Limb (tissue), 2 donors: Measurements from ENCODE around the gene DCP2.
"Not testable (repeated sequence)": the region's sequence is repeated elsewhere in the genome, so short reads cannot be mapped to it uniquely, and the experiment has no call there.

Source experiments
- DNase-seq, 2 donors: peaks; one replicate each; pipeline ENCODE4 v3.0.0-alpha.2; 2016; ENCODE audit errors: extremely low spot score in 2 of 2

The DCP2 gene

DNA sequence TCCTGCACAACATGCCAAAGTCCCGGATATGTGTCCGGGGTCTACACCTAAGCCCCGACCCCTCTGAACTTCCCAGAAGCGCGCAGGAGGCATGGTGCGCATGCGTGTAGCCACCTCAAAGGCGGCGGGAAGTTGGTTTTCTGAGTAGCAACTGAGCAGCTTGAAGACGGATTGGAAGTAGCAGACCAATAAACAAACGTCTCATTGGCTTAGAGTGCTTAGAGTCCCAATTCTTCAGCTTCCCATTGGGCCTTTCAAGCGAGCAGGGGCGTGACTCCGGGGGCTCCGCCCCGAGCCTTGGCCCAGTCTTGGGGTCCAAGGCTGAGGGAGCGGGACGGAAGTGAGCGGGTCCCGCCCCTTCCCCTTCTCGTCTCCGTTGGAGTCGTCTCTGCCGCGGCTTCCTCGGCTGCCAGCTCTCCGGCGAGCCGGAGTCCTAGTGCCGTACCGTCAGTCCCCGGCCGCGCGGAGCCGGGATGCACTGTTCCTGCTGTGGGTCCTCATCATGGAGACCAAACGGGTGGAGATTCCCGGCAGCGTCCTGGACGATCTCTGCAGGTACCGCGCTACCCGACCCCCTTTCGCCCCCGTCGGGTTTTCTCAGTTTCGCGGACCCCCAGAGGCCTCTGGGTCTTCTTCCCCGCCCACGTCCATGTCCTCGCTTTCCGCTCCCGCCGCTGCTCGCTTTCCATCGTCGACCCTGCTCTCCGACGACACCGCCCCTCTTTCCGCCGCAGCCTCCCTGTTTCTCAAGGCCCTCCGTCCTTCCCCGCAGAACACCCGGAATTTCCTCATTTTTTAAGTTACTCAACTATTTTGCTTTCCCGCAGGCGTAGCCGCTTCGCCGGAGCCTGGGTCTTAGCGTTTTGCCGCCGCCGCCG, at the start of gene DCP2:
DCP2 (plus strand) TSS at position 367 of the 878 bp plus-strand sequence; CDS start at position 503, 136 bp downstream.
- peak; percentile 94 to 99 for DNase-seq

DNA sequence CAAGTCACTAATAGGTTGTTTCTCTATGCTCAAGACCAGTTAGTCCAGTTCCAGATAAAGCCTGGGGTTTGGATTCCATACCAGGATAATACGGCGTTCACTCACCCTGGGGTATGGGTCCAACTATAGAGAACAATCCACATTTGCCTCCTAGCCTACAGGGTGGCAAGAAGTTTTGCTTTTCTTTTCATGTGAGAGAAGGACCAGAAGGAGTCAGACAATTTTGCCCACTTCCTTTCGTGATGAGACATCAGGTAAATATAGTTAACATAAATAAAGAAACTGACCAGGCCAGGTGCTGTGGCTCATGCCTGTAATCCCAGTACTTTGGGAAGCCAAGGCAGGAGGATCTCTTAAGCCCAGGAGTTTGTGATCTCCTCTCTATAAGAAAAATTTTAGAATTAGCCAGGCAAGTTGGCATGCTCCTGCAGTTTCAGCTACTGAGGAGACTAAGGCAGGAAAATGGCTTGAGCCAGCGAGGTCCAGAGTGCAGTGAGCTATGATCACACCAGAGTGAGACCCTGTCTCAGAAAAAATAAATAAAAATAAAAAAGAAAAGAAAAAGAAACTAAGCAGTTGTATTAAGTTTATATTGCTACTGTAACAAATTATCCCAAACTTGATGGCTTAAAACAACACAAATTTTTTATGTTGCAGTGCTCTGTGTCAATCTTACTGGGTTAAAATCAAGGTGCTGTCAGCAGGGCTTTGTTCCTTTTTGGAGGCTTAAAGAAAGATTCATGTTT, 47.1 kb upstream of the DCP2 start:
- no peak for DNase-seq

DNA sequence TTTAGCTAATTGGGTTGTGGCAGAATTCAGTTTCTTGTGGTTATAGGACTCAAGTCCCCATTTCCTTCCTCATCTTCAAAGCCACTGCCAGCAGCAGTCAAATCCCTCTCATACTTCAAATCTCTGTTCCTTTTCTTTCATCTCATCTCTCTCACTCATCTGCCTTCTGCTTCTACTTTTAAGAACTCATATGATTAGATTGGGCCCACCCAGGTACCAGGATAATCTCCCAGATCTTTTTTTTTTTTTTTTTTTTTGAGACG, 46.6 kb upstream of the DCP2 start:
- DNase-seq: no peak

DNA sequence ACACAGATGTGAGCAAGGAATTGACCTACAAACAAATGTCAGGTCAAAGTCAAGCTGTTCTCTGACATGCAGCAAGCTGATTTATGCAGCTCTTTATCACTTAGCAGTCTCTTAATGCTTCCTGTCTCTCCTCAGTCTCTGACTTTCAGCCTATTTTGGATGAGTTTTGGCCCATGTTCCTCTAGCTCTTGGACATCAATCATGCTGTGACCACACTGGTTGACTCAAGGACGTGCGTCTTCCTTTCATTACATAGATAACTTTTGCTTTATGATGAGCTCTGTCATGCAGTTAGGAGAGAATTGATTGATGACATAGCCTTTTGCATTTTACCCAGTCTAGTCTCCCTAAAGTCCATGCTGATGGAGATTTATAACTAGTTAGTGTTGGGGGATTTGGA, 45.1 kb upstream of the DCP2 start:
- DNase-seq: no peak

DNA sequence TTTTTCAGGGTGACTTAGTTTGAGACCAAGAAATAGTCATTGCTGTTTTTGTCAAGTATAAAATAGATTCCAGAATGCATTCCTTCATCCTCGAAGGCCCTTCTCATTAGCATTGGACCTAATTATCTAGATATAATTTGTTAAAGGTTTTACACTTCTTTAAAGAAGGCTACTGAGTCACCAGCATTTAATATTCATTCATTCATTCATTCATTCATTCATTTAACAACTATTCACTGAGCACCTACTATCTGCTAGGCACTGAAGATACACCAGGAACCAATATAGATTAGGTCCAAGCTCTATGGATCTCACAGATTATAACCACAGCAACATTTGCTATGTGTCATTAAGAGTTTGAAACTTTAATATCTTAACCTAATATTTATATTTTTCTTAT, 43.5 kb upstream of the DCP2 start:
- DNase-seq: no peak

DNA sequence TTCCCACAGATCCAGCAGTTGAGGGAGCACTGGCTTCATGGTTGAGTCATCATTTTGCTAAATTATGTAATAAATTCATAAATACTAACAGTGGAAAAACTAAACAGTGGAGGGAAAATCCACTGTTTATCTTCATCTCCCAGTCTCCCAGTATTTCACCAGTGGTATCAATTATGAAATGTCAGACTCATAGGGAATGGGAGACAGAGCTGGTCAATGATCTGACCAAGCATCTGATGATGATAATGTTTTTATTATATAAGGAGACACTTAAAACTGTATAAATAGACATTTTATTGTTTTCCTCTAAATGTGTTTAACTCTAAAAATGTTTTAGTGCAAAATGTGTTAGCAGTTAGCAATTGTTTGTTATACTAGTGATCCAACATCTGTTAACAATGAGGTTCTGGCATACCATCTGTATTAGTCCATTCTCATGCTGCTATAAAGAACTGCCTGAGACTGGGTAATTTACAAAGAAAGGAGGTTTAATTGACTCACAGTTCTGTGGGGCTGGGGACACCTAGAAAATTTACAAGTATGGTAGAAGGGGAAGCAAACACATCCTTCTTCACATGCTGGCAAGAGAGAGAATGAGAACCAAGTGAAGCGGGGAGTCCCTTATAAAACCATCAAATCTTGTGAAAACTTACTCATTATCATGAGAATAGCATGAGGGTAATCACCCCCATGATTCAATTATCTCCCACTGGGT, 42.8 kb upstream of the DCP2 start:
- DNase-seq: peak in 1 of 2 donors; percentile 30

DNA sequence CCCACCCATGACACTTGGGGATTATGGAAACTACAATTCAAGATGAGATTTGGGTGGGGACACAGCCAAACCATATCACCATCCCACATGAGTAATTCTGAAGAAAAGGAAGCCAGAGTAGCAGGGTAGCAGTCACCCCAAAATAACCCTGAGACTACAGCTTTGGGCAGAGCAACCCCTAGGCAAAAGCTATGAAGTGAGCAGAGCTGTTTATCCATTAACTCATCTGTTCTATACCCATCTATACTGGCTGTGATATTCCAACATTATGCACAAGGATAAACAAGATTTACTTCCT, 42.3 kb upstream of the DCP2 start:
- no peak for DNase-seq

DNA sequence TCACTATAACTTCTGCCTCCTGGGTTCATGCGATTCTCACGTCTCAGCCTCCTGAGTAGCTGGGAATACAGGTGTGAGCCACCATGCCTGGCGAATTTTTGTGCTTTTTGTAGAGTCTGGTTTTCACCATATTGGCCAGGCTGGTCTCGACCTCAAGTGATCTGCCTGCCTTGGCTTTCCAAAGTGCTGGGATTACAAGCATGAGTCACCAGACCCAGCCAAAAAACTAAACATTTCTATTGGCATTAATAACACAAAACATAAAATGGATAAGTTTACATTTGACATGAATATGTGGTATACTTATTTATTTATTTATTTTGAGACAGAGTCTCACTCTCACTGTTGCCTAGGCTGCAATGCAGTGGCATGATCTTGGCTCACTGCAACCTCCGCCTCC, 40.9 kb upstream of the DCP2 start:
- no peak for DNase-seq

DNA sequence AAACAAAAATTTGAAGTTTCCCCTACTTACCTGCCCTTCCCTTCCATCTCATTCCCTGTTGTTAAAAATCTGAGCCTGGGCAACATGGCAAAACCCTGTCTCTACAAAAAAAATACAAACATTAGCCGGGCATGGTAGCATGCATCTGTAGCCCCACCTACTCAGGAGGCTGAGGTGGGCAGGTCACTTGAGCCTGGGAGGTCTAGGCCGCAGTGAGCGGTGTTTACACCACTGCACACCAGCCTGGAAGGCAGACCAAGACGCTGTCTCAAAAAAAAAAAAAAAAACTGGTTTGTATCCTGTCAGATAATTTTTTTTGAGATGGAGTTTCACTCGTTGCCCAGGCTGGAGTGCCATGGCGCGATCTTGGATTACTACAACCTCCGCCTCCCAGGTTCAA, 38.3 kb upstream of the DCP2 start:
- no peak for DNase-seq

DNA sequence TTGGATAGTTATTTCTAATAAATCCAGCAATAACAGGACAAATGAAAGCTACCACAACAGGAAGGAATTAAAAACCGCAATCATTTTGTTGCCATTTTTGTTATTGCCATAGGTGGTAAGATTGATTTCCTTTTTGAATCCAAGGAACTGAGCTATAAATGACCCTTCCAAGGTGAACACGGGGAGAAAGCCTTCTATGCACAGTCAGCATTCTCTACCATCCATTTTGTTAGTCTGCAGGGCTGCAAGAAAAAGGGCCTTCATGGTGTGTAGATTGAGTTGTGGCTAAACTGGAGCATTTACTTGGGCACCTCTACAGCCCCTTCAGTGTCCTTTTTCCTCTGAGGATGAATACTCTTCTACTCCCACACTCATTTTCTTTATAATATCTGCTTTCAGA, 35.9 kb upstream of the DCP2 start:
- DNase-seq: no peak

DNA sequence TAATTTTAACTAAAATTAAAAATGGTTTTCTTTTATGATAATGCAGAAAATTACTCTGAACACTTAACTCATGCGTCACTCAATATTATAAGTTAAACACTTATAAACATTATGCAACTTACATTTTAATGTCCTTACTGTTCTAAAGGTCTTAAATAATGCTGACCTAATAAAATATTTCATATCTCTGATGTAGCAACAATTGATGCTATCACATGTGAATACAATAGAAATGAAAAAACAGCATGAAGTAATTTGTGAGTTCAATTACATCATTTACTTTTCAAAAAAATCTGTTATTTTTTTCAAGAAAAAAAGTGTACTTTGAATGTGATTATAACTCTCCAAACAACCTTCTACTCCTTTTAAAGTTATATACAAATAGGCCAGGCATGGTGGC, 28.1 kb upstream of the DCP2 start:
- no peak for DNase-seq

DNA sequence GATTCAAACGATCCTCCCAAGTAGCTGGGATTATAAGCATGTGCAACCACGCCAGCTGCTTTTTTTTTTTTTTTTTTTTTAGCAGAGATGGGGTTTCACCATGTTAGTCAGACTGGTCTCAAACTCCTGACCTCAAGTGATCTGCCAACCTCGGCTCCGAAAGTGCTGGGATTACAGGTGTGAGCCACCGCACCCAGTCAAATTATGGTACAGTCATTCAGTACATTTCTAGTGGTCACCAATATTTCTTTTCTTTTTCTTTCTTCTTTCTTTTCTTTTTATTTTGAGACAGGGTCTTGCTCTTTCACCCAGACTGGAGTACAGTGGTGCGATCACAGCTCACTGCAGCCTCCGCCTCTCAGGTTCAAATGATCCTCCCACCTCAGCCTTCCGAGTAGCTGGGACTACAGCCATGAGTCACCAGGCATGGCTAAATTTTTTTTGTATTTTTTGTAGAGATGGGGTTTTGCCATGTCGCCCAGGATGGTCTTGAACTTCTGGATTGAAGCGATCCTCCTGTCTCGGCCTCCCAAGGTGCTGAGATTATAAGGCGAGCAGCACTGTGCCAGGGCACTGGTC, 25.4 kb upstream of the DCP2 start:
- DNase-seq: no peak

DNA sequence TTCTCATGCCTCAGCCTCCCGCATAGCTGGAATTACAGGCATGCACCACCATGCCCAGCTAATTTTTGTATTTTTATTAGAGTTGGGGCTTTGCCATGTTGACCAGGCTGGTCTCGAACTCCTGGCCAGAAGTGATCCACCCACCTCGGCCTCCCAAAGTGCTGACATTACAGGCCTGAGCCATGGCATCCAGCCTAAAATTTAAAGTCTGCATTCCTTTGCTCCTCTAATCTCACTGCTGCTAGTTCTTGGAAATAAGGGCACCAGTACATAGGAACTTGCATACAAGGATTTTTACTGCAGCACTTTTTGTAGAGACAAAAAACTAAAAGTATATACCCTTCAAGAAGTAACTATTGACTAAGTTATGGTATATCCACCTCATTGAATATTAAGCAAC, 20.0 kb upstream of the DCP2 start:
- DNase-seq: no peak

DNA sequence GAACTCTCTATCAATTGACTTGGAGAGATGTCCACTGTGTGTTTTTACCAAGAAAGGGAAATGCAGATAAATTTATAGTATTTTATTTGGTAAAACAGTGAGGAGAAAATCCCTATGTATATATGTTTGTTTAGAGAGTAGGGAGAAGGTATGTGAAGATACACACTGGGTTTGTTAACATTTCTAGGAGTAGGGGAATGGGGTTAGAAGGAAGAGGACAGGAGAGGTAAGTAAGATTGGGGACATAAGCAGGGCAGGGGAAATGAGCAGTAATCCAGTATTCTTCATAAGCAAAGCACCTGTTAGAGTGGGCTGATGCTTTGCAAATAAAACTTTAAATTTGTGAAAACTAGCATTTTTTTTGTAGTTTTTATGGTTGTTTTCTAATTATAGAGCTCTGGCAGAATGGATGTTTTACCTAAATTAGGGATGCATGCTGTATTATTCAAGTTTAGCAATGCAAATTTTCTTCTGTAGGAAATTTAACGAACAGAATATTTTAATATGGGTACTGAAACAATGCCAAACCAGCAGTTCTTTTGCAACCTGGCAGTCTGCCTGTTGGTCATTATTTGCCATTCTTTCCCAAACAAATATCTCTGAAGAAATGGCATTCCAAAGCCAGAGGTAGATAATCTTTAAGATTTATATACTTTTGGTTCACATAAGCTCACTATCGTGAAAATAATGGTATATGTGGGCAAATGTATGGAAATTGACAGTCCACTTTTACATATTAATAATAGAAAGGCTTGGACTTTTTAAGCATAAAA, 19.4 kb upstream of the DCP2 start:
- no peak for DNase-seq

DNA sequence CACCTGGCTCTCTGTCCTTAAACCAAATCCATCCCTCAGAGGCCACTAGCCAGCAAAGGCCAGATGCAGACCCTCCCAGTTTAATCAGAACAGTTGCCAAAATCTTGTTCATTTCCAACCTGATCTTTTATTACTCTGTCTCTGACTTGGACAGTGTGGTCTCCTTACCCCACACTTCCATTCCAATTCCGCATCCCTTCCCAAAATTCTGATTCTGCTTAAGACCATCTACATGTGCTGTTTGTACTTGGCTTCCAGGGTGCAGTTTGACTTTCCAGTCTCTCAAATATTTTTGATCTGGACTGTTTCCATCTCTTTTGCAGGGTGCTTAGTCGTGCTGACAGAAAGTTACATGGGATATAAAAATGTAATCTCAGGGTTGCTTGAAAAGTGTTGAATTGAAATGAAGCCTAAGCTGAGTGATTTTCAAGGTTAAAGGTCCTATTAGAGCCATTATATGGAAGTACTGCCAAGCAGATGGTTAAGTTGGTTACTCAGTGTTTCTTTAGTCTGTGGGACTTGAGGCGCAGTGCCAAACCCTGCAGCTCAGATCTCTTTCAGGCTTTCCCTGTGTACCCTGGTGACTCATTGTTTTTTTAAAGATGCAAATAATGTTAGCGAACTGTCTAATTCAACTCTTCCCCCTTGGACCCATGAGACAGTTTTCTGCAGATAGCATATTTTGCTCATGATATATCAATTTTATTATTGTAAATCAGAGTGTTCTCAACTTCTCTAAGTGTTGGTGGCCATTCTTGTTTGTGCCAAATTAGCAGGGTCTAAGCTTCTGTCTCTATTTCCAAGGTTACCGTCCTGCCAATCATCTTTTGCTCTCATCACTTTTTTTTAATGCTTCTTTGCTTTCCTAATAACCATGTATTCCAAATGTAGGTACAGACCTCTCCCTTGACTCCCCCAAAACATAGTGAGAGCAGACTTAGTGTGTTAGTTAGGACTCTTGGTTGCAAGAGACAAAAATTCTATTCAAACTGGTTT, 18.2 kb upstream of the DCP2 start:
- peak in 1 of 2 donors; percentile 70 for DNase-seq

DNA sequence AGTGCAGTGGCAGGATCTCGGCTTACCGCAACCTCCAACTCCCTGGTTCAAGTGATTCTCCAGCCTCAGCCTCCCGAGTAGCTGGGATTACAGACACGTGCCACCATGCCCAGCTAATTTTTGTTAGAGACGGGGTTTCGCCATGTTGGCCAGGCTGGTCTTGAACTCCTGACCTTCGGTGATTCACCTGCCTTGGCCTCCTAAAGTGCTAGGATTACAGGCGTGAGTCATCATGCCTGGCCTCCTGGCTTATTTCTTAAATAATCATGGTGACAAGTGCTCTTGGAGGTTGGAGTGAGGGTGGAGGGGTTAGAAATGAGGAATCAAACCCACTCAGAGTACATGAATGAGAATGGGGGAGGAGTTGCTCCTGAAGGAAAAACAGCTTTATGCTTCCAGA, 16.7 kb upstream of the DCP2 start:
- DNase-seq: not testable (repeated sequence)

DNA sequence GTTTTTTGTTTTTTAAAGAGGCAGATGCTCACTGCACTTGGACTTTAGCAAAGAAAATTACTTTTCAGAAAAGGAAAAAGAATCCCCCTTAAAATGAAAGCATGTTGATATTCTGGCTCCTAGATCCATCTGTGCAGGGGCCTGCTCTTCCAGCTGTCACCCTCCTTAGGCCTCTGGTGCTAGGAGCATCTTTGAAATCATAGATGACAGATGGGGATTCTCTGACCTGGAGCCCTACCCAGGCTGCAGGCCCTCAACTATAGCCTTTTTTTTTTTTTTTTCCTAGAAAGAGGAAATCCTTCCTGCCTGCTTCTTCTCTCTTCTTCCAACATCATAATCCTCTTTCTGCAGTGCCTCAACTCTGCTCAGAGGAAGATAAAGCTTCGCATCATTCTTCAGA, 16.3 kb upstream of the DCP2 start:
- DNase-seq: no peak

DNA sequence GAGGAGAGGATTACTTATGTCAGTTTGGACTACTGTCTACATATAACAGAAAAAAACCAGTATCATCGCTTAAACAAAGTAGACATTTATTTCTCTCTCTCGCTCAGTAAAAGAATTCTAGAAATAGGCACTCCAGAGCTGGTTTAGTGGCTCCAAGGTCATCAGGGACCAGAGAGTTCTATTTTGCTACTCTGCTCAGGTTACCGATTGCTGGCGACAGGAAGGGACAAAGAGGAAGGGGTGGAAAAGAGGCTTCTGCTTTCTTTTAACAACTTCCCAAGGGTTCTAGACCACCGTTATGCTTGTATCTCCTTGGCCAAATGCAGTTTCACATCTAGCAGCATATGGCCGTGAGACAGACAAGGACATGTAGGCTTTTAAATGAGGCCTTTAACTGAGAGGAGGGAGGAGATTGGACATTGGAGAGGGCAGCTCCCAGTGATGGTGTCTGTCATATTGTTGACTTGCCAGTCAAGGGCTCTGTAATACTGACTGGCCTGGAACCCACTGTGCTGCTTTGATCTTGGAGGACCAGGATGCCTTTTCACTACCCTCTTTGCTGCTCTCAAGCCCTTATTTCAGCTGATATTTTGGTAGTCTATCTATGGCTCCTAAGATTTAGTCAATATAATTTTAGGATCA, 15.6 kb upstream of the DCP2 start:
- DNase-seq: no peak

DNA sequence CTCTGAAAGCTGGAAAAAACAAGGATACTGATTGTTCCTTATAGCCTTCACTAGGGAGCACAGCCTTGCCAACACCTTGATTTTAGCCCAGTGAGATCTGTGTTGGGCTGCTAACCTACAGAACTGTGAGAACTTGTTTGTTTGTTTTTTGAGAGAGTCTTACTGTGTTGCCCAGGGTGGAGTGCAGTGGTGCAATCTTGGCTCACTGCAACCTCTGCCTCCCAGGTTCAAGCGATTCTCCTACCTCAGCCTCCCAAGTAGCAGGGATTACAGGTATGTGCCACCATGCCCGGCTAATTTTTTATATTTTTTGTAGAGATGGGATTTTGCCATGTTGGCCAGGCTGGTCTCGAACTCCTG, 13.2 kb upstream of the DCP2 start:
- DNase-seq: not testable (repeated sequence)

DNA sequence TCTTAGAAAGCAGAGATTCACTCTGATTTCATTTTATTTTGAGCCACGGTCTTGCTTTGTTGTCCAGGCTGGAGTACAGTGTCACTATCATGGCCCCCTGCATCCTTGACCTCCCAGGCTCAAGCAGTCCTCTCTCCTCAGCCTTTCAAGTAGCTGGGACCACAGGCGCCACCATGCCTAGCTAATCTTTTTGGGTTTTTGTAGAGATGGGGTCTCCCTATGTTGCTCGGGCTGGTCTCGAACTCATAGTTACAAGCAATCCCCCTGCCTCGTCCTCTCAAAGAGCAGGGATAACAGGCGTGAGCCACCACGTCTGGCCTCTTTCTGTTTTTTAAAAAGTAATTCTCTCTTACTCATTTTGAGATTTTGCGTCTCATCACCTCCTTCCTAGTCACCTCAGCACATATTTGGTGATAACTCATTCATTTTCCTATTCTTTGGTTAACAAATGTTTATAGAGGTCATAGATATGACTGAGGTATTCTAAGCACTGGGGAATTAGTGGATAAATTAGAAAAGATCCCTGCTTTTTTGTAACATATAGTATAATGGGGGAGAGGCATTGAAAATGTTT, 10.8 kb upstream of the DCP2 start:
- no peak for DNase-seq
